Measurements from ENCODE around the gene AGPAT2. TPM values are rescaled to one million over a fixed set of nuclear protein-coding genes. Genes with fewer than 3 reads are reported as not detected.

The AGPAT2 gene
- total and polyA plus RNA-seq, 2 donors (not counting 1 experiment from before 2014, with no cell fraction given) = 25.1 to 28.4 TPM

- H3K27me3 ChIP-seq (replicated peaks in 1 of 4; ENCODE audit: control extremely low read depth in 1 of 4, control insufficient read depth in 3 of 4, insufficient read depth in 4 of 4, low read length in 3 of 4) = peaks cover 0 to 39% (median 6%) of the 10 kb centered on the region in 4 experiments
- peaks cover 25% of the 10 kb centered on the region for H3K4me1 Mint-ChIP-seq
- H3K4me3 ChIP-seq (ENCODE audit: control extremely low read depth in 1 of 5, extremely low read depth in 1 of 5, insufficient read depth in 1 of 5, low read depth in 2 of 5, low read length in 4 of 5) = peak overlapping the region in 3 of 5 experiments; percentile 33 to 48 (median 40)
- no peak for DNase-seq
- peaks cover 20% of the 10 kb centered on the region for H3K27me3 Mint-ChIP-seq
- intact Hi-C loops (cut with micrococcal nuclease) = loop anchor here (10.0 kb wide), 1 partner anchor 49 kb away; the partner anchor contains the start of gene EGFL7
- H3K27ac ChIP-seq (ENCODE audit: low read length in 2 of 2) = no peak overlapping the region
- H2AFZ ChIP-seq (ENCODE audit: insufficient read depth, low read depth, low read length, poor library complexity, severe bottlenecking) = no peak overlapping the region
- H3K27ac Mint-ChIP-seq = peak overlapping the region; percentile 70
- peak overlapping the region; percentile 71 for H3K4me3 Mint-ChIP-seq
- H3K4me2 ChIP-seq (replicated peaks; ENCODE audit: low read depth, low read length, poor library complexity, severe bottlenecking) = peak overlapping the region; percentile 82
- H3K79me2 ChIP-seq (ENCODE audit: control insufficient read depth, insufficient read depth, low read length) = peaks cover 4% of the 10 kb centered on the region
- peaks cover 0 to 4% (median 0%) of the 10 kb centered on the region in 3 donors for H3K9me3 ChIP-seq (ENCODE audit: control extremely low read depth in 1 of 3, control insufficient read depth in 2 of 3, insufficient read depth in 1 of 3, low read length in 2 of 3)
- H3K9me3 Mint-ChIP-seq (ENCODE audit: insufficient read depth) = no peaks in the 10 kb centered on the region
- TF ChIP-seq CTCF (IDR thresholded peaks at IDR 0.05) = no peak
- no peak for TF ChIP-seq EZH2 (IDR thresholded peaks at IDR 0.05; ENCODE audit: borderline replicate concordance, insufficient read depth, low read depth, low read length, poor library complexity, severe bottlenecking)
- H3K36me3 ChIP-seq (replicated peaks in 1 of 2; ENCODE audit: control extremely low read depth in 1 of 2, control insufficient read depth in 1 of 2, extremely low read depth in 1 of 2, insufficient read depth in 2 of 2, low read length in 1 of 2) = no peaks in the 10 kb centered on the region
- WGBS (ENCODE audit: insufficient coverage) = 17% methylated on average over 8 of the region's 8 CpGs
- H3K9ac ChIP-seq (ENCODE audit: low read length) = no peak overlapping the region
- peaks cover 31 to 38% of the 10 kb centered on the region in 2 donors for H3K4me1 ChIP-seq (ENCODE audit: control insufficient read depth in 2 of 2, insufficient read depth in 2 of 2, low read length in 2 of 2)
- no peak for ATAC-seq (ENCODE audit: low read depth)
- POLR2A ChIA-PET = interaction anchor here (1.2 to 2.4 kb wide), 4 partner anchors 9 to 16 kb away, joined by 3 to 8 read pairs (median 4); no protein-coding TSS in a partner anchor
- no peaks in the 10 kb centered on the region for H4K20me1 ChIP-seq (ENCODE audit: control insufficient read depth, insufficient read depth, low read length, poor library complexity, severe bottlenecking)
- CTCF ChIA-PET = interaction anchor here (4.0 kb wide), 1 partner anchor 14 kb away, joined by 23 read pairs; no protein-coding TSS in a partner anchor
Measured at GRCh38 chr9:136713550-136713949, 26.3 kb upstream of the AGPAT2 start.

All from B cell (primary cell).